CD4-positive, alpha-beta T cell treated with Interleukin-2 at 100 ng/mL for 4 hours (primary cell): ENCODE results near the gene PPFIBP2.

Source experiments
- DNase-seq: peaks from one replicate; pipeline ENCODE4 v3.0.0-alpha.2; 2020; ENCODE audit warnings: low spot score

The PPFIBP2 gene

DNA sequence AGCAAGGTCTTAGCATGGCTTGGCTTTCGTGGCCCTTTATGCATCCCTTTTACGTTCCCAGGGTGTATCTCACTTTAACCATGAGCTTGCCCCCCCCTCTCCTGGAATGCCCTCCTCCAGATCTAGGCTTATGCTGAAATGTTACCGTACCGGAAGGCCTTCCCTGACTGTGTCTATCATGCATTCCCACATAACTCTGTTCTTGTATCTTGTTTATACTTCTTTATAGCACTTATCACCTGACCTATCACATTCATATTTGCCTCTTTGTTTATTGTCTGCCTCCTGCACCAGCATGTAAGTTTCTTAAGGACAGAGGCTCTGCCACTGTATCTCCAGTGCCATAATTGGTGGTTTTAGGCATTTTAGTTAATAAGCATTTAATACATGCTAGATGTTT is 38.9 kb downstream of the PPFIBP2 start:
- DNase-seq, result no peak

DNA sequence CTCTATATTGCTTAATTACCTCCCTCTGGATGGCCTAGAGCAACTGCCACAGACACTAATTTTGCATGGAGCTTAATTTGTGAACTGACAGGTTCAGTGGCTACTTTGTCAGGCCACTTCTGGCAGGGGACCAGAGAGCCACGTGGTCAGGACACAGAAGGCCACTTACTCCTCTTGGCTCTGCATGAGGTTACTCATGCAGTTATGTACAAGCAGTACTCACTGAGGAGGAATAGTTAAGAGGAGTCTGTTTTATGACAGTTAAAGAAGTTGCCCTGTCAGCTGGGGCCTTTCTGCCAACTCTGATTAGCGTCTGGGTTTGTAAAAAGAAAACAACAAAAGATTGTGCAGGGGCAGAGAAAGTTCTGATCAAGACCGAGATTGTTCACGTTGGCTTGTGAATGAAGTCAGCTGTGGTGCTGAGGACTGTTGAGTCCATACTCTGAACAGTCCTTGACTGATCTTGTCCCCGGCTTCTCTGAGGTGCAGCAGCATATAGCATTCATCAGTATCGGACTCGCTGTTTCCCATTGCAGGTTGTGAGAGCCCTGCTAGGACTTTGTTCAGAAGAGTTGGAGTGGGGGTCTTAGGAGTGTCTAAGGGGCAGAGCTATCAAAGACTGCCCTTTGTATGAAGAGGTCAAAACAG is 41.4 kb downstream of the PPFIBP2 start:
- no peak for DNase-seq

- DNase-seq, result no peak
These were observed 44.2 kb downstream of the PPFIBP2 start for GRCh38 chr11:7558046-7558445.

DNA sequence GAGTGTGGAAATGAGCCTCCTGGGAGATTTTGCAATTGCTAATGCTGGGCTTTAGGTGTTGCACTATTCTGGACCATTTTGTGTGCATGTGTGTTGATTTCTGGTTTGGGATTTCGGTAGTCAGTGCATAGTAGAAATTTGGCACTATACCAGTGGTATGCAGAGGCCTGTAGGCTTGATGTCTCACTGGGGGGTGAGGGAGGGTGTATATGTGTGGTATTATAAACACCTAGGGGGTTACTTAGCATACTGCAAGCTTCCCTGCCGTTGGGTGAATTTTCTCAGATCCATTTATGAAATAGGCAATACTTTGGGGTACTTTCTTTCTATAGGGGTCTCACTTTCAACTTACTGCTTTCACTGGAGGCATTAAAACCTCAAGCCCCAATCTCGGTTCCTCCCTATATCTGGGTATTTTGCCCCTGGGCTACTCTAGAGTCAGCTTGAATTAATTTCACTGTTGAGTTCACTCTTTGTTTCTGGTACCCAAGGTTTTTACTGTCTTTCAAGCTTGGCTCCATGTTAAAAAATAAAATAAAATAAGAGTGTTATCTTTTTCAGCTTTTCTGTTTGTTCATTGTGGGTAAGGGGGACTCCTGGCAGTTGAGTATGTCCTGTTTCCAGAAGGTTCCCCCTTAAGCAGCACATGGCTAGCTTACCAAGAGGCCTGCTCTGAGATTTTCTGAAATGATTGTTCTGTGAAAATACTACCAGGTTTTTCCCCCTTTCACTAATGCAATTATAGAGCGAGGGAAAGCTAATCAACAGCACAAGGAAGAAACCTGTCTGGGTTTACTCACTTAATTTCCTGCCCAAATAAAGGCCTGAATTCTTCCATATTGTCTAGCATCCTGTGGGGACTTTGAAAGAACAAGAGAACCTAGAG is 45.8 kb downstream of the PPFIBP2 start:
- no peak for DNase-seq

GRCh38 chr11:7561562-7561961 is 47.8 kb downstream of the PPFIBP2 start:
- no peak for DNase-seq

DNA sequence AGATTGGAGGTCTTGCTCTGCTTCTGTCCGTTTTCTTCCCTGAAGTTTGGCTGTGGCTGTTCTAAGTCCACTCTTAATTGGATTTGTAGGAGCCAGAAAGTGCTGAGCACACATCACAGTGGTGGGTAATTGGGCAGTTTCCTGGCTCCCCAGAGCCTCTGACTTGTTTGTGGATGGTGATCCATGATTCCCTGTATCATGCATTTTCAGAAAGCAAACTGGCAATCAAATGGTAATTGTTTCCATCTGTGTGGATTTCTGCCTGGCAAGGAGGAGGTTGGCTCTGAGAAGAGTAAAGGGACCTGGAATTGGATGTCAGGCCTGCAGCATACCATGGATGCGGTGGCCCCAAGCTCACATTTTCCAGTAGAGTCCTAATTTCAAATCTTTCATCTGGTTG is 49.5 kb downstream of the PPFIBP2 start:
- no peak for DNase-seq

- no peak for DNase-seq
These were observed 51.0 kb downstream of the PPFIBP2 start for GRCh38 chr11:7564803-7565202.

DNA sequence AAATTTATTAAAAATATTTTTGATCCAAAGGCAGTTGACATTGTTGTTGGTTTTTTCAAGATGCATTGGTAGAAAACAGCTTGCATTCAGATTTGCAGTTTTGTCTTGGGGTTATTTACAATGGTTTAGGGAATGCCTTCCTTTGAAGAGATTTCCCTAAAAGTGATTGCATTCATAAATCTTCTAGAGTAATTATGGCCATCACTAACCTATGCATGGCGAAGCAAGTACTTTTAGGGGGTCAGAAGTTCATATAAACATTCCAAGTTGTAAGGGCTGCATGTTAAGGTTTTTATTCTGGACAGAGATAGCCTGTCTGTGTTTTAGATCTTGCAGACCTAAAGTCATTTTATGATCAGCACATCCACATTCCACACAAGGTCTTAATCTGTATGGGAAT is 53.5 kb downstream of the PPFIBP2 start:
- DNase-seq, result no peak

- no peak for DNase-seq
These were observed 55.2 kb downstream of the PPFIBP2 start for GRCh38 chr11:7569044-7569443.

DNA sequence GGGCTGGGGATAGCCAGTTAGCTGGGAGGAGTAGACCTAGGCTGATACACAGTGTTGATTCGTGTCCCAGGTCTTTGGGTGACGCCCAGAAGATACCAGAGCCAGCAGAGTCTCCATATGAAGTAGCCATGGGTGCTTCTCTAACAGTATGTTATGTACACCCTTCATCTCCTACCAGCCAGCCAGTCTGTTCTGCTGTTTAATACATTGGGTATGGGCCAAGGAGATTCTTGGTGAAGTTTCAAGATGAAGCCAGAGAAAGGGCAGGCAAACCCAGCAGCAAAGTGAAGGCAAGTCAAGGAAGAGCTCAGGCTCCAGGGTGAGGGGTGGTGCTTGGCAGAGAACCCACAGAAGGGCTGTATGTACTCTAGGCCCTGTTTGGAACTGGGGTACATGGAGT is 56.4 kb downstream of the PPFIBP2 start:
- no peak for DNase-seq

- no peak for DNase-seq
These were observed 57.2 kb downstream of the PPFIBP2 start for GRCh38 chr11:7570938-7571521.

DNA sequence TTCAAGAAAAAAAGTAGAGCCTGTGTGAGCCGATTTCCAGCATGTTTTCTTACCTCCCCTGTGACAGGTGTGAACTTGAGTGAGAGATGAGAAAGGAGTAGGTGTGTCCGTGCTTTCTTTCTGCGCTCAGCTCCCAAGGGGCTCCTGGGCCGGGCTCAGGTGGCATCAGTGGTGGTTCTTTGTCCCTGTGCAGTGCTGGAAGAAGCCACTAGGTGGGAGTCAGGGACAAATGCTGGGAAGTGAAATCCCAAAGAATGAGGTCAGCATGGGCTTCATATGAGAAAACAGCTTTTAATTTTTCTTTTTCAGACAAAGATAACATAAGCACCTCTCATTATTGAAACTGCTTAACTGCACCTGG is 57.8 kb downstream of the PPFIBP2 start:
- no peak for DNase-seq

DNA sequence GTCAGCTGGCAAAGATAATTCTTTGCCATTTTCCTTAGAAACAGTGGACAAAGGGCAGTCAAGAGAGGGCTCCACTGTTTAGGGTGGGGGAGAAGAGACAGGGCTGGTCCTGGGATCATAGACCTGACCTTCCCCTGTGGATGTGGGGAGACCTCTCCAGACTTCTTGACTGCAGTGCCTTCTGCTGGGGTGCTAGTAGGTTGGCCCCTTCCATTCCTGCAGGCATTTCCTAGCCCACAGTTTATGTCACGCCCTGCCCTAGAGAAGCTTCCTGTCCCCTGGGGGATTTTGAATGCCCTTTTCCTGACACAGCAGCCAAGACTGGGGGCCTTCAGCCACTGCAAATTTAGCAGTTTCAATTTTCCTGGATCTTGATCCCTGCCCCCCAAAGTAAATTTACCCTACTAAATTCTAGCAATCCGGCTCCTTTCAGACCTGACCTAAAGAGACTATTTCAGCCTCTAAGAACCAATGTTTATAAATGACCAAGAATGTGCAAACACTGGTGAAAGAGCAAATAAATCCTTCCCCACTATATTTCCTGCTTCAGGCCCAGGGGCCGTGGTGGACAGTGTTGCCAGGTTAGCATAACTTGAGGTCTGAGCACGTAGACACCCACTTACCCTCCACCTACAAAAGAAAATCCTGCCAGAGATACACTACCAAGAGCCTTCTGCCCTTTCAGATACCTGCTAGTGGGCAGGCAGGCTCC is 58.4 kb downstream of the PPFIBP2 start:
- DNase-seq, result no peak

DNA sequence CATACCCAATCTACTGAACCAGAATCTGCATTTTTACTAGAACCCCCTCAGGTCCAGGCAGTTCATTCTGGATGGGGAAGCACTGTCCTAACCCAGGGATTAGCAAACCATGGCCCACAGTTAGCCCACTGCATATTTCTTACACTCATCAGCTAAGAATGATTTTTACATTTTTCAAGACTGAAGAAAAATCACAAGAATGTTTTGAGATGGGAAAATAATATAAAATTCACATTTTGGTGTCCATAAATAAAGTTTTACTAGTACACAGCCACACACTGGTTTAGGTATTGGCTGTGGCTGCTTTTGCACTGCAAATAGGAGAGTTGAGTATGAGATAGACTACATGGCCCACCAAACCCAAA is 59.4 kb downstream of the PPFIBP2 start:
- no peak for DNase-seq

GRCh38 chr11:7573558-7574296 is 59.9 kb downstream of the PPFIBP2 start:
- no peak for DNase-seq

DNA sequence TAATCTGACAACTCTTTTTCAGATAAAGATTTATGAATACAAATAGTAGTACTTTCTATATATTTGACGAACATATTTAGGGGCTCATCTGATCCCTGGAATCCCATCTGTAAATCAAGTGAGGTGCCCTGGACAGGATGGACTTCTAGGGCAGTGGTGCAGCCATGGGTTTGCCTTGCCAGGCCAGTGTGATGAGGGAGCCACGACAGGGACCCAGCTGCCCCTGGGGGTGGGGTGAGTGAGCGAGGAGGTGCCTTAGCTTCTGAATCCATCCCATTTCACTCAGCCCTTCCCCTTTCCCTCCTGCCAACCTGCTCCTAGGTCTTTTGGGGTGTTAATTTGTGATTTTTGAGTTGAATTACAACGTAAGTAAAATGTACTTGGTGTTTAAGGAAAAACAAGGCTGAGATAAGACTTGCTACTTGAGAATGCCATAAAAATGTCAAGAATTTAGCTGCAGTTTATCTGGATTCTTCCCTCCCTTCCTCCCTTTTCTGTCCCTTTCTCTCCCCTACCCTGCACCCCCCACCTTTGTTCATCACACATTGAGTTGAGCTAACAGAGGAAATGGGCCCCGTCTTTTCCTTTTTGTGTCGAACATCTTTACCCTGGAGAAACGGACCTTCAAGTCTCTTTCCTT is 60.8 kb downstream of the PPFIBP2 start:
- DNase-seq, result no peak

- DNase-seq, result peak; percentile 16
These were observed 62.3 kb downstream of the PPFIBP2 start for GRCh38 chr11:7575841-7576725.

DNA sequence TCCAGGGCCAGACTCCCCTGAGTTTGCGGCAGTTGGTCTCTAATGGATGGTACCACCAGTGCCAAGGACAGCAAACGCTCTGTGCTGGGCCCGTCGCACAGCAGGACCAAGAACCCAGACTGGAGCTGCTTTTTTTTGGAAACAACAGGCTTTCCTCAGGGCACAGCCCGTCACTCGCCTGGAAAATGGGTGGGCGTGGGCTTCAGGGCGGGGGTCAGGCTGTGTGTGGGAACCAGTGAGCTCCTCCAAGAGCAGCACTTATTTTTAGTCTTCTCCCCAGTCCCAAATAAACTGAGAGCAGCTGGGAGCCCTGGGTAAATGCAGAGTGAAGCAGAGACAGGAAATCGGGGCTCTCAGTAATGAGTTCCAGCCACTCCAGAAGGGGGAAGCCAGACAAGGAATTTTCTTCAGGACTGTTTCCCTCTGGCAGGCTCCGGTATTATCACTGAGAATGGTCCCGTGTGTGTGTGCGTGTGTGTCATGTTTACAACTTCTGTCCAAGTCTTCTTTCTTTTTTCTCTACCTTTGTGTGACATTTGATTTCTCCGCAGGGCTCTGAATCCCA is 63.0 kb downstream of the PPFIBP2 start:
- DNase-seq, result no peak

DNA sequence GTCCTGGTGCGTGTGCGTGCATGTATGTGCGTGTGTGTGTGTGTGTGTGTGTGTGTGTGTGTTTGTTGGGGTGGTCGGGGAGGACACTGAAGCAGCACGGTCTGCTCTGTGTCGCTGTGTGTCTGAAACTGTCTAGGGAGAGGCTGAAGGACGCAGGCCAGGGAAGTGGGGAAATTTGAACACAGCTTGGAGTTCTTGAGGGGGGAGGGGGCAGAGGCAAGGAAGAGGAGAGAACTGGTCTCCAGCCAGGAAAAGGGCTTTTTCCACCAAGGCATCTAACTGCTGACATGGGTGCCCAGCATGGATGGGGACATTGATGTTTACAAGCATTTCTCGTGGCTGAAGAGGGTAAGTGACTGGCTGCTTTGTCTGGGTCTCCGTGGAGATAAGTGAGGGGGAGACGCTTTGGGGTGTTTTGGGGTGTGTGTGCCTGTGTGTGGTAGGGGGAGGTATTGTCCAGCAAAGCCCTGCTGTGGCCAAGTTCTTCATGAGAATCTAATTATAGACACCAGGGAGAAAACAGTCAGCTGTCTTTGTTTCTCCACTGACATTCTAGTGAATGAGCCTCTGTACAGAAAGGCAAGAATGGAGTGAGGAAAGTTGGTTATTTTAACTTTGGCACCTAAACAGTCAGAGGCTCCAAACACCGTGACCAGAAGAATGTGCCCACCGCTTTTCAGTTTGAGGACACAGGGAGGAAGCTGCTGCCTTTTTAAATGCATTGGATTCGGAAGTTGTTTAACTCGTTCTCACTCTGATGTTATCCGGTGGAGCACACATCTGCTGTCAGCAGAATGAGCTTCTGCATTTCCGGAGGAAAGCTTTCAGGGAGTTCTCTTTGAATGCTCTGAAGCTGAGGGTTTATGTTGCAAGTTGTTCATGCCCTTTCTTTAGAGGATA is 63.7 kb downstream of the PPFIBP2 start:
- DNase-seq, result no peak
